ENCODE results near the gene GAN.

DNA sequence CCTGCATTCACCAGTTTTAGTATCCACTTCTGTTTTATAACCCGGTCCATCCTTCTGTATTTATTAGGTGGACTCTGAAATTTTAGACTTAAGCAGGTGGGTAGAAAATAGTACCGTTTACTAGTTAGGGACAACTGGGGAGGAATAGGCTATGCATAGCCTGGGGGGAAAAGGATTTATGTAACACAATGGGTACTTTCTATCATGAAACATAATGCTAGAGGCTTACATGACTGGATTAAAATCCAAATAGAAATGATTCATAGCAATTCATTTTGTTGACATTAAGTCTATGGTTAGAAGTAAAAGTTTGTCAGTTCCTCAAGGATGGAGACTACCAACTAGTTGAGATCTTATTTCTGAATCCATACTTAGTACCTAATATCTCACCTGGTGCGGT, 18.6 kb downstream of the GAN start:
- TF ChIP-seq, protein P1, sequence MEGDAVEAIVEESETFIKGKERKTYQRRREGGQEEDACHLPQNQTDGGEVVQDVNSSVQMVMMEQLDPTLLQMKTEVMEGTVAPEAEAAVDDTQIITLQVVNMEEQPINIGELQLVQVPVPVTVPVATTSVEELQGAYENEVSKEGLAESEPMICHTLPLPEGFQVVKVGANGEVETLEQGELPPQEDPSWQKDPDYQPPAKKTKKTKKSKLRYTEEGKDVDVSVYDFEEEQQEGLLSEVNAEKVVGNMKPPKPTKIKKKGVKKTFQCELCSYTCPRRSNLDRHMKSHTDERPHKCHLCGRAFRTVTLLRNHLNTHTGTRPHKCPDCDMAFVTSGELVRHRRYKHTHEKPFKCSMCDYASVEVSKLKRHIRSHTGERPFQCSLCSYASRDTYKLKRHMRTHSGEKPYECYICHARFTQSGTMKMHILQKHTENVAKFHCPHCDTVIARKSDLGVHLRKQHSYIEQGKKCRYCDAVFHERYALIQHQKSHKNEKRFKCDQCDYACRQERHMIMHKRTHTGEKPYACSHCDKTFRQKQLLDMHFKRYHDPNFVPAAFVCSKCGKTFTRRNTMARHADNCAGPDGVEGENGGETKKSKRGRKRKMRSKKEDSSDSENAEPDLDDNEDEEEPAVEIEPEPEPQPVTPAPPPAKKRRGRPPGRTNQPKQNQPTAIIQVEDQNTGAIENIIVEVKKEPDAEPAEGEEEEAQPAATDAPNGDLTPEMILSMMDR (IDR thresholded peaks at IDR 0.05; ENCODE audit: insufficient read depth, low read length), result no peak
- TF ChIP-seq POLR2AphosphoS5 (IDR thresholded peaks at IDR 0.05; ENCODE audit: low read depth), result no peak
- TF ChIP-seq, protein P2, sequence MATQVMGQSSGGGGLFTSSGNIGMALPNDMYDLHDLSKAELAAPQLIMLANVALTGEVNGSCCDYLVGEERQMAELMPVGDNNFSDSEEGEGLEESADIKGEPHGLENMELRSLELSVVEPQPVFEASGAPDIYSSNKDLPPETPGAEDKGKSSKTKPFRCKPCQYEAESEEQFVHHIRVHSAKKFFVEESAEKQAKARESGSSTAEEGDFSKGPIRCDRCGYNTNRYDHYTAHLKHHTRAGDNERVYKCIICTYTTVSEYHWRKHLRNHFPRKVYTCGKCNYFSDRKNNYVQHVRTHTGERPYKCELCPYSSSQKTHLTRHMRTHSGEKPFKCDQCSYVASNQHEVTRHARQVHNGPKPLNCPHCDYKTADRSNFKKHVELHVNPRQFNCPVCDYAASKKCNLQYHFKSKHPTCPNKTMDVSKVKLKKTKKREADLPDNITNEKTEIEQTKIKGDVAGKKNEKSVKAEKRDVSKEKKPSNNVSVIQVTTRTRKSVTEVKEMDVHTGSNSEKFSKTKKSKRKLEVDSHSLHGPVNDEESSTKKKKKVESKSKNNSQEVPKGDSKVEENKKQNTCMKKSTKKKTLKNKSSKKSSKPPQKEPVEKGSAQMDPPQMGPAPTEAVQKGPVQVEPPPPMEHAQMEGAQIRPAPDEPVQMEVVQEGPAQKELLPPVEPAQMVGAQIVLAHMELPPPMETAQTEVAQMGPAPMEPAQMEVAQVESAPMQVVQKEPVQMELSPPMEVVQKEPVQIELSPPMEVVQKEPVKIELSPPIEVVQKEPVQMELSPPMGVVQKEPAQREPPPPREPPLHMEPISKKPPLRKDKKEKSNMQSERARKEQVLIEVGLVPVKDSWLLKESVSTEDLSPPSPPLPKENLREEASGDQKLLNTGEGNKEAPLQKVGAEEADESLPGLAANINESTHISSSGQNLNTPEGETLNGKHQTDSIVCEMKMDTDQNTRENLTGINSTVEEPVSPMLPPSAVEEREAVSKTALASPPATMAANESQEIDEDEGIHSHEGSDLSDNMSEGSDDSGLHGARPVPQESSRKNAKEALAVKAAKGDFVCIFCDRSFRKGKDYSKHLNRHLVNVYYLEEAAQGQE (IDR thresholded peaks at IDR 0.05; ENCODE audit: insufficient replicate concordance, low read depth), result no peak
- TF ChIP-seq SPI1 (IDR thresholded peaks at IDR 0.05; ENCODE audit: borderline replicate concordance, low read depth), result no peak

Measured in HL-60 (cell line).